GM12891 (cell line): Measurements from ENCODE around the gene COL19A1.
"Not testable (repeated sequence)": the region's sequence is repeated elsewhere in the genome, so short reads cannot be mapped to it uniquely, and the experiment has no call there.

Source experiments
- POLR2A ChIP-seq: IDR thresholded peaks from 2 replicates; pipeline ENCODE4 v1.6.1; 2011; ENCODE audit warnings: low read depth, low read length, control low read depth
- POLR2AphosphoS5 ChIP-seq: IDR thresholded peaks from 2 replicates; pipeline ENCODE4 v1.6.1; 2011; ENCODE audit warnings: low read depth, low read length, control low read depth
- TAF1 ChIP-seq: IDR thresholded peaks from 2 replicates; pipeline ENCODE4 v1.6.1; 2011; ENCODE audit warnings: low read depth, low read length, control low read depth

- TF ChIP-seq POLR2A, POLR2AphosphoS5, TAF1: not testable (repeated sequence)
These were observed 99.6 kb downstream of the COL19A1 start for GRCh38 chr6:69965974-69966373.
